Measurements from ENCODE around the gene SLC25A40. TPM values are rescaled to one million over a fixed set of nuclear protein-coding genes. Genes with fewer than 3 reads are reported as not detected.
"Not testable (repeated sequence)": the region's sequence is repeated elsewhere in the genome, so short reads cannot be mapped to it uniquely, and the experiment has no call there.

SLC25A40 gene
- total RNA-seq = 9.6 and 20.6 TPM in 2 replicates

GRCh38 chr7:87876040-87876868, at the start of gene SLC25A40, which contains the start of gene DBF4:
SLC25A40 (minus strand) TSS chr7:87876360; CDS start chr7:87858727, 17,633 bp downstream.
DBF4 (plus strand) TSS chr7:87876493; CDS start chr7:87876733, 240 bp downstream.
- peak; percentile 88 for DNase-seq (ENCODE audit: low read depth)

GRCh38 chr7:87922759-87923395, 46.7 kb upstream of the SLC25A40 start:
- DNase-seq (ENCODE audit: low read depth) = not testable (repeated sequence)

- no peak for DNase-seq (ENCODE audit: low read depth)
These were observed 44.4 kb upstream of the SLC25A40 start for GRCh38 chr7:87920578-87920977.

- DNase-seq (ENCODE audit: low read depth) = no peak
These were observed 43.7 kb upstream of the SLC25A40 start for GRCh38 chr7:87919875-87920274.

GRCh38 chr7:87918740-87919139, 42.6 kb upstream of the SLC25A40 start:
- DNase-seq (ENCODE audit: low read depth) = no peak

GRCh38 chr7:87912121-87912520, 36.0 kb upstream of the SLC25A40 start:
- no peak for DNase-seq (ENCODE audit: low read depth)

GRCh38 chr7:87908814-87909213, 32.7 kb upstream of the SLC25A40 start:
- DNase-seq (ENCODE audit: low read depth) = not testable (repeated sequence)

GRCh38 chr7:87907136-87907906, 31.2 kb upstream of the SLC25A40 start:
- DNase-seq (ENCODE audit: low read depth) = peak; percentile 18

- no peak for DNase-seq (ENCODE audit: low read depth)
These were observed 23.1 kb upstream of the SLC25A40 start for GRCh38 chr7:87899255-87899654.

- no peak for DNase-seq (ENCODE audit: low read depth)
These were observed 19.2 kb upstream of the SLC25A40 start for GRCh38 chr7:87895363-87895762.

GRCh38 chr7:87886875-87887274, 10.7 kb upstream of the SLC25A40 start:
- DNase-seq (ENCODE audit: low read depth) = peak; percentile 61

- no peak for DNase-seq (ENCODE audit: low read depth)
These were observed 8.9 kb upstream of the SLC25A40 start for GRCh38 chr7:87885018-87885417.

GRCh38 chr7:87882151-87882937, 6.2 kb upstream of the SLC25A40 start:
- no peak for DNase-seq (ENCODE audit: low read depth)

- no peak for DNase-seq (ENCODE audit: low read depth)
These were observed 2.1 kb upstream of the SLC25A40 start for GRCh38 chr7:87878208-87878735.

- peak; percentile 27 for DNase-seq (ENCODE audit: low read depth)
These were observed 1.3 kb upstream of the SLC25A40 start for GRCh38 chr7:87877366-87878040.

GRCh38 chr7:87876869-87877234, 692 bp upstream of the SLC25A40 start:
- peak; percentile 29 for DNase-seq (ENCODE audit: low read depth)

GRCh38 chr7:87875151-87876039, 765 bp downstream of the SLC25A40 start:
- no peak for DNase-seq (ENCODE audit: low read depth)

GRCh38 chr7:87874066-87874465, 2.1 kb downstream of the SLC25A40 start:
- DNase-seq (ENCODE audit: low read depth) = no peak

GRCh38 chr7:87873328-87873727, 2.8 kb downstream of the SLC25A40 start:
- not testable (repeated sequence) for DNase-seq (ENCODE audit: low read depth)

- DNase-seq (ENCODE audit: low read depth) = no peak
These were observed 3.8 kb downstream of the SLC25A40 start for GRCh38 chr7:87872346-87872745.

Measured in renal cortical epithelial cell (primary cell).